HepG2 (cell line): Measurements from ENCODE around the gene TMEM74B.

Source experiments
- ARHGAP35 ChIP-seq: sonication (generic); formaldehyde crosslinking; IDR thresholded peaks from 2 replicates; pipeline ENCODE4 v1.9.0; 2022; ENCODE audit warnings: mild to moderate bottlenecking, inconsistent platforms, moderate library complexity, missing genetic modification reagents, borderline replicate concordance
- ATM ChIP-seq: fragments of 450-650 bp; IDR thresholded peaks from 2 replicates; pipeline ENCODE4 v1.7.1; 2017; ENCODE audit warnings: mild to moderate bottlenecking, borderline replicate concordance
- EP300 ChIP-seq, 3 experiments: sonication (generic) in 1 of 3; formaldehyde crosslinking in 1 of 3; IDR thresholded peaks; 2 replicates each; pipeline versions ENCODE4 v1.5.1 to v1.6.1; 2011 to 2020; ENCODE audit warnings: low read depth in 2 of 3, low read length in 2 of 3, borderline replicate concordance in 1 of 3, improper control_type of control experiment in 1 of 3, mild to moderate bottlenecking in 1 of 3, missing genetic modification reagents in 1 of 3, moderate library complexity in 1 of 3
- ESRRA ChIP-seq: sonication (generic); formaldehyde crosslinking; IDR thresholded peaks from 2 replicates; pipeline ENCODE4 v1.5.1; 2020; ENCODE audit warnings: mild to moderate bottlenecking, low read depth, missing genetic modification reagents
- FOSL1 ChIP-seq: sonication (generic); formaldehyde crosslinking; IDR thresholded peaks from 2 replicates; pipeline ENCODE4 v1.9.0; 2021; ENCODE audit warnings: missing genetic modification reagents, borderline replicate concordance
- NFKB2 ChIP-seq: sonication (generic); formaldehyde crosslinking; IDR thresholded peaks from 2 replicates; pipeline ENCODE4 v1.4.0; 2020; ENCODE audit warnings: missing genetic modification reagents, borderline replicate concordance
- NFRKB ChIP-seq: fragments of 450-650 bp; IDR thresholded peaks from 2 replicates; pipeline ENCODE4 v1.6.1; 2017
- TF ChIP-seq, protein P1 (sequence below): sonication (generic); formaldehyde crosslinking; conservative IDR thresholded peaks from 2 replicates; pipeline ENCODE4 v1.4.0; 2020; ENCODE audit warnings: missing genetic modification reagents

DNA sequence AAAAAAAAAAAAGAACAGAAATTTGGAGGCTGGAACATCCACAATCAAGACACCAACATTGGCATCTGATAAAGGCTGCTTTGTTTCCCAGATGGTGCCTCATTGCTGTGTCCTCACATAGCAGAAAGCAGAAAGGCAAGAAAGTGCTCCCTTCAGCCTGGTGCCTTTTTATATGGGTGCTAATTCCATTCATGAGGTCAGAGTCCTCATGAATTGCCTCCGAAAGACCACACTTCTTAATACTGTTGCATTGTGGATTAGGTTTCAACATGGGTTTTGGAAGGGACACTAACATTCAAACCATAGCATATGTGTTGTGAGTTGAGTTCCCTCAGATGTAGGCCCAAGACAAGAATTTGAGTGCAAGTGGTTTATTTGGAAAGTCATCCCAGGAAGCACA lies 10.4 kb upstream of the TMEM74B start:
- TF ChIP-seq, protein P1, sequence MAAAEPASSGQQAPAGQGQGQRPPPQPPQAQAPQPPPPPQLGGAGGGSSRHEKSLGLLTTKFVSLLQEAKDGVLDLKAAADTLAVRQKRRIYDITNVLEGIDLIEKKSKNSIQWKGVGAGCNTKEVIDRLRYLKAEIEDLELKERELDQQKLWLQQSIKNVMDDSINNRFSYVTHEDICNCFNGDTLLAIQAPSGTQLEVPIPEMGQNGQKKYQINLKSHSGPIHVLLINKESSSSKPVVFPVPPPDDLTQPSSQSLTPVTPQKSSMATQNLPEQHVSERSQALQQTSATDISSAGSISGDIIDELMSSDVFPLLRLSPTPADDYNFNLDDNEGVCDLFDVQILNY, result no peak
- TF ChIP-seq ARHGAP35 (CRISPR knock-in tag) (no peak), ESRRA (CRISPR knock-in tag) (no peak), NFKB2 (CRISPR knock-in tag) (no peak), EP300 (IDR thresholded peaks at IDR 0.05; ENCODE audit: low read depth in 2 of 2, low read length in 2 of 2) (no peak), EP300 (CRISPR knock-in tag; IDR thresholded peaks at IDR 0.05; ENCODE audit: borderline replicate concordance) (no peak), FOSL1 (no peak), NFRKB (no peak), ATM (no peak)
